Neural progenitor cell (in vitro differentiated cells): Measurements from ENCODE around the gene PLA2G4B. TPM values are rescaled to one million over a fixed set of nuclear protein-coding genes. Genes with fewer than 3 reads are reported as not detected.

Experiments used
- DNase-seq: peaks from one replicate; pipeline ENCODE4 v3.0.0-alpha.2; 2016; ENCODE audit warnings: low spot score
- H2AFZ ChIP-seq: fragments of 200-600 bp; sonication (generic); replicated peaks from 2 replicates; pipeline ENCODE4 v1.6.1; 2016; ENCODE audit warnings: antibody characterized with exemption
- H3F3A ChIP-seq: fragments of 200-600 bp; sonication (generic); 2 replicates; pipeline ENCODE4 v1.6.1; 2016; ENCODE audit warnings: antibody characterized with exemption, low read depth
- H3K27ac ChIP-seq: fragments of 200-600 bp; sonication (generic); 2 replicates; pipeline ENCODE4 v1.5.1; 2016; ENCODE audit warnings: mild to moderate bottlenecking
- H3K27me3 ChIP-seq: fragments of 200-600 bp; sonication (generic); 2 replicates; pipeline ENCODE4 v1.6.1; 2016; ENCODE audit warnings: mild to moderate bottlenecking, moderate library complexity
- H3K36me3 ChIP-seq: fragments of 200-600 bp; sonication (generic); 2 replicates; pipeline ENCODE4 v1.5.1; 2016
- H3K4me1 ChIP-seq: fragments of 200-600 bp; sonication (generic); 2 replicates; pipeline ENCODE4 v1.6.1; 2016; ENCODE audit warnings: mixed run types
- H3K4me2 ChIP-seq: fragments of 200-600 bp; sonication (generic); 2 replicates; pipeline ENCODE4 v1.6.1; 2016
- H3K4me3 ChIP-seq: fragments of 200-600 bp; sonication (generic); 2 replicates; pipeline ENCODE4 v1.5.1; 2016
- H3K79me2 ChIP-seq: fragments of 200-600 bp; sonication (generic); 2 replicates; pipeline ENCODE4 v1.6.1; 2016; ENCODE audit warnings: low read depth
- H3K9ac ChIP-seq: fragments of 200-600 bp; sonication (generic); 2 replicates; pipeline ENCODE4 v1.6.1; 2016
- H3K9me3 ChIP-seq: fragments of 200-600 bp; sonication (generic); 2 replicates; pipeline ENCODE4 v1.5.1; 2016; ENCODE audit warnings: low read depth
- H4K20me1 ChIP-seq: fragments of 200-600 bp; sonication (generic); 2 replicates; pipeline ENCODE4 v1.6.1; 2016; ENCODE audit warnings: low read depth
- H3K27ac Mint-ChIP-seq: 3 replicates; pipeline ENCODE4 v1.8.0; 2021; ENCODE audit warnings: mixed read lengths
- H3K27me3 Mint-ChIP-seq: 2 replicates; pipeline ENCODE4 v1.8.0; 2022; ENCODE audit warnings: low read depth, mild to moderate bottlenecking, inconsistent platforms, moderate library complexity, mixed read lengths; ENCODE audit not compliant: insufficient read depth
- H3K36me3 Mint-ChIP-seq: 3 replicates; pipeline ENCODE4 v1.8.0; 2021; ENCODE audit warnings: mixed read lengths
- H3K4me1 Mint-ChIP-seq: 3 replicates; pipeline ENCODE4 v1.8.0; 2021; ENCODE audit warnings: mixed read lengths
- H3K4me3 Mint-ChIP-seq: 3 replicates; pipeline ENCODE4 v1.8.0; 2021; ENCODE audit warnings: mild to moderate bottlenecking, moderate library complexity, mixed read lengths
- H3K9me3 Mint-ChIP-seq: 3 replicates; pipeline ENCODE4 v1.8.0; 2020; ENCODE audit warnings: mixed read lengths
- CTCF ChIP-seq: fragments of 200-600 bp; sonication (generic); IDR thresholded peaks from 2 replicates; pipeline ENCODE4 v1.5.1; 2017; ENCODE audit warnings: antibody characterized with exemption, mild to moderate bottlenecking
- EZH2 ChIP-seq: fragments of 200-600 bp; sonication (generic); IDR thresholded peaks from 2 replicates; pipeline ENCODE4 v1.6.1; 2017; ENCODE audit warnings: antibody characterized with exemption, mild to moderate bottlenecking, moderate library complexity
- EZH2phosphoT487 ChIP-seq: fragments of 200-600 bp; sonication (generic); IDR thresholded peaks from 2 replicates; pipeline ENCODE4 v1.6.1; 2017; ENCODE audit warnings: antibody characterized with exemption
- total RNA-seq: library from RNA; depleted of rRNA; stranded (reverse); fragments of >200 nt; gene quantifications from 2 replicates; pipeline ENCODE4 v1.2.3, GENCODE V29; 2015; ENCODE audit warnings: low replicate concordance

Gene PLA2G4B
- total RNA-seq, 1 donor from 2014 or later: 2.0 TPM

GRCh38 chr15:41876007-41876406, 37.4 kb downstream of the PLA2G4B start:
- Histone ChIP-seq H2AFZ (no peak overlapping the region), H4K20me1 (no peaks in the 10 kb centered on the region), H3K27ac (no peak overlapping the region), H3K36me3 (no peaks in the 10 kb centered on the region), H3K4me2 (no peak overlapping the region), H3K4me1 (no peaks in the 10 kb centered on the region), H3F3A (no peaks in the 10 kb centered on the region), H3K79me2 (no peaks in the 10 kb centered on the region), H3K9ac (no peak overlapping the region), H3K9me3 (no peaks in the 10 kb centered on the region), H3K4me3 (no peak overlapping the region), H3K27me3 (peaks cover 20% of the 10 kb centered on the region)
- H3K36me3 Mint-ChIP-seq: no peaks in the 10 kb centered on the region
- no peaks in the 10 kb centered on the region for H3K9me3 Mint-ChIP-seq
- no peak for TF ChIP-seq CTCF
- no peak for TF ChIP-seq EZH2phosphoT487
- no peak for TF ChIP-seq EZH2
- no peak overlapping the region for H3K4me3 Mint-ChIP-seq
- DNase-seq: no peak
- peaks cover 6% of the 10 kb centered on the region for H3K27me3 Mint-ChIP-seq
- peaks cover 7% of the 10 kb centered on the region for H3K4me1 Mint-ChIP-seq
- no peak overlapping the region for H3K27ac Mint-ChIP-seq

- Histone ChIP-seq H2AFZ (no peak overlapping the region), H3K79me2 (no peaks in the 10 kb centered on the region), H3K4me2 (no peak overlapping the region), H3F3A (peaks cover 4% of the 10 kb centered on the region), H3K4me3 (no peak overlapping the region), H3K4me1 (no peaks in the 10 kb centered on the region), H3K9ac (no peak overlapping the region), H4K20me1 (no peaks in the 10 kb centered on the region), H3K27me3 (peaks cover 27% of the 10 kb centered on the region), H3K36me3 (no peaks in the 10 kb centered on the region), H3K27ac (no peak overlapping the region), H3K9me3 (no peaks in the 10 kb centered on the region)
- no peaks in the 10 kb centered on the region for H3K9me3 Mint-ChIP-seq
- peaks cover 2% of the 10 kb centered on the region for H3K36me3 Mint-ChIP-seq
- no peak for DNase-seq
- peaks cover 12% of the 10 kb centered on the region for H3K4me1 Mint-ChIP-seq
- no peak overlapping the region for H3K4me3 Mint-ChIP-seq
- peaks cover 11% of the 10 kb centered on the region for H3K27me3 Mint-ChIP-seq
- H3K27ac Mint-ChIP-seq: no peak overlapping the region
- no peak for TF ChIP-seq EZH2phosphoT487
Measured at GRCh38 chr15:41876689-41877088, 38.0 kb downstream of the PLA2G4B start.

GRCh38 chr15:41877631-41878354, 39.1 kb downstream of the PLA2G4B start:
- Histone ChIP-seq H3F3A (peaks cover 5% of the 10 kb centered on the region), H3K4me1 (peaks cover 8% of the 10 kb centered on the region), H3K27ac (no peak overlapping the region), H4K20me1 (no peaks in the 10 kb centered on the region), H3K9me3 (no peaks in the 10 kb centered on the region), H3K36me3 (no peaks in the 10 kb centered on the region), H3K9ac (no peak overlapping the region), H3K79me2 (no peaks in the 10 kb centered on the region), H3K4me2 (no peak overlapping the region), H3K27me3 (peaks cover 38% of the 10 kb centered on the region), H3K4me3 (no peak overlapping the region), H2AFZ (no peak overlapping the region)
- Mint-ChIP-seq H3K27ac (peak overlapping the region; percentile 76), H3K4me3 (no peak overlapping the region), H3K9me3 (no peaks in the 10 kb centered on the region), H3K36me3 (peaks cover 4% of the 10 kb centered on the region), H3K4me1 (peaks cover 15% of the 10 kb centered on the region), H3K27me3 (peaks cover 7% of the 10 kb centered on the region)
- DNase-seq: no peak
- TF ChIP-seq CTCF: peak; percentile 5
- TF ChIP-seq EZH2: no peak
- TF ChIP-seq EZH2phosphoT487: no peak

GRCh38 chr15:41878355-41878699, 39.7 kb downstream of the PLA2G4B start:
- Histone ChIP-seq H3K27ac (no peak overlapping the region), H2AFZ (no peak overlapping the region), H3K79me2 (no peaks in the 10 kb centered on the region), H3K27me3 (peaks cover 43% of the 10 kb centered on the region), H4K20me1 (no peaks in the 10 kb centered on the region), H3K9ac (no peak overlapping the region), H3K9me3 (no peaks in the 10 kb centered on the region), H3K36me3 (no peaks in the 10 kb centered on the region), H3F3A (peaks cover 5% of the 10 kb centered on the region), H3K4me1 (peaks cover 8% of the 10 kb centered on the region), H3K4me3 (no peak overlapping the region), H3K4me2 (no peak overlapping the region)
- Mint-ChIP-seq H3K4me3 (no peak overlapping the region), H3K36me3 (peaks cover 4% of the 10 kb centered on the region), H3K4me1 (peaks cover 16% of the 10 kb centered on the region), H3K9me3 (no peaks in the 10 kb centered on the region), H3K27me3 (peaks cover 9% of the 10 kb centered on the region), H3K27ac (peak overlapping the region; percentile 76)
- DNase-seq: no peak
- TF ChIP-seq EZH2phosphoT487 (no peak), CTCF (no peak), EZH2 (no peak)
